HepG2 (cell line): Measurements from ENCODE around the gene CTF1. TPM values are rescaled to one million over a fixed set of nuclear protein-coding genes. Genes with fewer than 3 reads are reported as not detected.

ENCODE experiments used
- AGO2 ChIP-seq: fragments of 200-400 bp; formaldehyde crosslinking; optimal IDR thresholded peaks from 2 replicates; pipeline ENCODE3; 2017; ENCODE audit warnings: mild to moderate bottlenecking, low read depth, low read length, moderate library complexity
- BHLHE40 ChIP-seq: IDR thresholded peaks from 2 replicates; pipeline ENCODE4 v1.6.1; 2011; ENCODE audit warnings: low read length, improper control_type of control experiment
- CREB1 ChIP-seq, 2 experiments: fragments of 450-650 bp in 1 of 2; IDR thresholded peaks; 2 replicates each; pipeline ENCODE4 v1.6.1; 2016 to 2017; ENCODE audit warnings: control low read depth in 1 of 2, mild to moderate bottlenecking in 1 of 2, missing compliant biosample characterization in 1 of 2, missing genetic modification characterization in 1 of 2
- HDAC6 ChIP-seq: fragments of 200-600 bp; sonication (generic); IDR thresholded peaks from 2 replicates; pipeline ENCODE4 v1.7.0; 2017; ENCODE audit warnings: mild to moderate bottlenecking, antibody characterized with exemption, low read length, low read depth
- ISX ChIP-seq: sonication (generic); formaldehyde crosslinking; conservative IDR thresholded peaks from 2 replicates; pipeline ENCODE4 v1.5.0; 2020; ENCODE audit warnings: missing genetic modification reagents
- KDM2A ChIP-seq: sonication (generic); formaldehyde crosslinking; IDR thresholded peaks from 2 replicates; pipeline ENCODE4 v1.4.0; 2020; ENCODE audit warnings: low read depth, missing genetic modification reagents, borderline replicate concordance
- NR2C2 ChIP-seq: sonication (generic); formaldehyde crosslinking; IDR thresholded peaks from 2 replicates; pipeline ENCODE4 v1.4.0; 2020; ENCODE audit warnings: missing genetic modification reagents, mild to moderate bottlenecking, moderate library complexity, borderline replicate concordance
- POLR2AphosphoS5 ChIP-seq: IDR thresholded peaks from 2 replicates; pipeline ENCODE4 v1.6.1; 2012; ENCODE audit warnings: low read depth, low read length
- SCMH1 ChIP-seq: sonication (generic); formaldehyde crosslinking; IDR thresholded peaks from 2 replicates; pipeline ENCODE4 v1.9.0; 2021; ENCODE audit warnings: missing genetic modification reagents, mild to moderate bottlenecking, borderline replicate concordance
- TAF1 ChIP-seq: sonication (generic); formaldehyde crosslinking; IDR thresholded peaks from 2 replicates; pipeline ENCODE4 v1.4.0; 2020; ENCODE audit warnings: missing genetic modification reagents
- ZMYM3 ChIP-seq: sonication (generic); formaldehyde crosslinking; IDR thresholded peaks from 2 replicates; pipeline ENCODE4 v1.5.1; 2020; ENCODE audit warnings: mild to moderate bottlenecking, missing genetic modification reagents
- ZNF136 ChIP-seq: sonication (generic); formaldehyde crosslinking; IDR thresholded peaks from 2 replicates; pipeline ENCODE4 v1.8.1; 2022; ENCODE audit warnings: low read depth, mild to moderate bottlenecking, moderate library complexity, missing genetic modification reagents
- ZNF260 ChIP-seq: sonication (generic); formaldehyde crosslinking; IDR thresholded peaks from 2 replicates; pipeline ENCODE4 v1.4.0; 2020; ENCODE audit warnings: missing genetic modification reagents, low read depth, mild to moderate bottlenecking, borderline replicate concordance
- ZNF670 ChIP-seq: sonication (generic); formaldehyde crosslinking; IDR thresholded peaks from 2 replicates; pipeline ENCODE4 v1.8.0; 2022; ENCODE audit warnings: mild to moderate bottlenecking, missing genetic modification reagents, borderline replicate concordance
- polyA plus RNA-seq, 8 experiments: library from polyadenylated mRNA; depleted of rRNA in 3 of 8; stranded (reverse) in 7 of 8; unstranded in 1 of 8; fragments of >200 nt; fragmentation: Illumina TruSeq in 4 of 8; extraction: Trizol in 4 of 8; gene quantifications; 2 replicates each; pipeline versions ENCODE4 v1.2.1 to v1.2.3, GENCODE V29; 2011 to 2016; ENCODE audit warnings: low read depth in 4 of 8, missing spikeins in 1 of 8, mixed read lengths in 1 of 8; ENCODE audit not compliant: insufficient read depth in 1 of 8
- total RNA-seq, 5 experiments: library from RNA; depleted of rRNA; stranded (reverse); fragments of >200 nt; fragmentation: Illumina TruSeq; extraction: Trizol; gene quantifications; 2 replicates each; pipeline ENCODE4 v1.2.3, GENCODE V29; 2016; ENCODE audit warnings: low read depth in 1 of 5
- TF ChIP-seq, protein P1 (sequence below): sonication (generic); formaldehyde crosslinking; IDR thresholded peaks from 2 replicates; pipeline ENCODE4 v1.5.1; 2020; ENCODE audit warnings: mild to moderate bottlenecking, missing genetic modification reagents, borderline replicate concordance
- TF ChIP-seq, protein P2 (sequence below): IDR thresholded peaks from 2 replicates; pipeline ENCODE4 v1.6.1; 2012; ENCODE audit warnings: low read depth, low read length, improper control_type of control experiment
- TF ChIP-seq, protein P3 (sequence below): IDR thresholded peaks from 2 replicates; pipeline ENCODE4 v1.6.1; 2016; ENCODE audit warnings: low read depth, borderline replicate concordance
- TF ChIP-seq, protein P4 (sequence below): sonication (generic); formaldehyde crosslinking; IDR thresholded peaks from 2 replicates; pipeline ENCODE4 v1.5.1; 2020; ENCODE audit warnings: mild to moderate bottlenecking, moderate library complexity, missing genetic modification reagents
- TF ChIP-seq, protein P5 (sequence below), 2 experiments: sonication (generic) in 1 of 2; formaldehyde crosslinking in 1 of 2; IDR thresholded peaks; 2 replicates each; pipeline versions ENCODE4 v1.4.0 to v1.6.1; 2016 to 2020; ENCODE audit warnings: borderline replicate concordance in 1 of 2, low read depth in 1 of 2, mild to moderate bottlenecking in 1 of 2, missing genetic modification reagents in 1 of 2

Gene CTF1
- total and polyA plus RNA-seq, 2 of the 13 experiments (the other 11 are each of a cell fraction or from before 2014, with no cell fraction given) = 0.13 to 1.8 TPM

DNA sequence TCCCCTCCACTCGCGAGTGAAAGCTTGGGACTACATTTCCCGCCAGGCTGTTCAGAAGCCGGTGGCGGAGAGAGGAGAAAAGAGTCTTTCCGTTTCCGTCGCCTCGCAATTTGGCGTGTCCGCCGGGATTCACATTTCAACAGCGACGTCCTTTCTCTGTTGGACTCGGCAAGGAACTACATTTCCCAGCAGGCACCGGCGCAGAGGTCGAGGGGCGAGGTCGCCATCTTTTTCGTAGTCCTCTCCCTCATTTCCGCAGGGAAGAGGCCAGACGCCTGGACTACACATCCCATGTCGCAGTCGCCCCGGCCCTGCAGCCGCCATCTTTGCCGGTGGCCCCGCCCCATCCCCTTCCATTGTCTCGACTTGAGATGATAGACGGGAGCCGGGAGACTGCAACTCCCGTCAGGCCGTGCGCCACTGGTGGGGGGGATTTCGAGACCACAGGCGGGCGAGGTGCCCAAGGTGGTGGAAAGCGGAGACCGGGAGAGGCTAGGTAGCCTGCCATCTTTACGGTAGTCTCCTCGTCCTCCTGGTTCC is 26.1 kb downstream of the CTF1 start (continued):
- TF ChIP-seq, protein P1, sequence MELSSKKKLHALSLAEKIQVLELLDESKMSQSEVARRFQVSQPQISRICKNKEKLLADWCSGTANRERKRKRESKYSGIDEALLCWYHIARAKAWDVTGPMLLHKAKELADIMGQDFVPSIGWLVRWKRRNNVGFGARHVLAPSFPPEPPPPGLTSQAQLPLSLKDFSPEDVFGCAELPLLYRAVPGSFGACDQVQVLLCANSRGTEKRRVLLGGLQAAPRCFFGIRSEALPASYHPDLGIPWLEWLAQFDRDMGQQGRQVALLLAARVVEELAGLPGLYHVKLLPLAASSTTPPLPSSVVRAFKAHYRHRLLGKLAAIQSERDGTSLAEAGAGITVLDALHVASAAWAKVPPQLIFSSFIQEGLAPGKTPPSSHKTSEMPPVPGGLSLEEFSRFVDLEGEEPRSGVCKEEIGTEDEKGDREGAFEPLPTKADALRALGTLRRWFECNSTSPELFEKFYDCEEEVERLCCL (CRISPR knock-in tag) = 0 out of 2 replicates have a peak, but pooled peaks have one; percentile 41
- TF ChIP-seq POLR2AphosphoS5 = no peak; the same call in 1 of the 2 replicates
- TF ChIP-seq NR2C2 (CRISPR knock-in tag) = peak; percentile 99
- TF ChIP-seq ZNF670 (CRISPR knock-in tag) = peak; percentile 90; the same call in 1 of the 2 replicates
- TF ChIP-seq, protein P2, sequence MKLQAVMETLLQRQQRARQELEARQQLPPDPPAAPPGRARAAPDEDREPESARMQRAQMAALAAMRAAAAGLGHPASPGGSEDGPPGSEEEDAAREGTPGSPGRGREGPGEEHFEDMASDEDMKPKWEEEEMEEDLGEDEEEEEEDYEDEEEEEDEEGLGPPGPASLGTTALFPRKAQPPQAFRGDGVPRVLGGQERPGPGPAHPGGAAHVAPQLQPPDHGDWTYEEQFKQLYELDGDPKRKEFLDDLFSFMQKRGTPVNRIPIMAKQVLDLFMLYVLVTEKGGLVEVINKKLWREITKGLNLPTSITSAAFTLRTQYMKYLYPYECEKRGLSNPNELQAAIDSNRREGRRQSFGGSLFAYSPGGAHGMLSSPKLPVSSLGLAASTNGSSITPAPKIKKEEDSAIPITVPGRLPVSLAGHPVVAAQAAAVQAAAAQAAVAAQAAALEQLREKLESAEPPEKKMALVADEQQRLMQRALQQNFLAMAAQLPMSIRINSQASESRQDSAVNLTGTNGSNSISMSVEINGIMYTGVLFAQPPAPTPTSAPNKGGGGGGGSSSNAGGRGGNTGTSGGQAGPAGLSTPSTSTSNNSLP = no peak
- no peak for TF ChIP-seq AGO2
- TF ChIP-seq ZNF136 (CRISPR knock-in tag) = no peak
- TF ChIP-seq, protein P3, sequence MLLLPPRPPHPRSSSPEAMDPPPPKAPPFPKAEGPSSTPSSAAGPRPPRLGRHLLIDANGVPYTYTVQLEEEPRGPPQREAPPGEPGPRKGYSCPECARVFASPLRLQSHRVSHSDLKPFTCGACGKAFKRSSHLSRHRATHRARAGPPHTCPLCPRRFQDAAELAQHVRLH (CRISPR knock-in tag) = 0 out of 2 replicates have a peak, but pooled peaks have one; percentile 13
- no peak for TF ChIP-seq HDAC6
- TF ChIP-seq, protein P4, sequence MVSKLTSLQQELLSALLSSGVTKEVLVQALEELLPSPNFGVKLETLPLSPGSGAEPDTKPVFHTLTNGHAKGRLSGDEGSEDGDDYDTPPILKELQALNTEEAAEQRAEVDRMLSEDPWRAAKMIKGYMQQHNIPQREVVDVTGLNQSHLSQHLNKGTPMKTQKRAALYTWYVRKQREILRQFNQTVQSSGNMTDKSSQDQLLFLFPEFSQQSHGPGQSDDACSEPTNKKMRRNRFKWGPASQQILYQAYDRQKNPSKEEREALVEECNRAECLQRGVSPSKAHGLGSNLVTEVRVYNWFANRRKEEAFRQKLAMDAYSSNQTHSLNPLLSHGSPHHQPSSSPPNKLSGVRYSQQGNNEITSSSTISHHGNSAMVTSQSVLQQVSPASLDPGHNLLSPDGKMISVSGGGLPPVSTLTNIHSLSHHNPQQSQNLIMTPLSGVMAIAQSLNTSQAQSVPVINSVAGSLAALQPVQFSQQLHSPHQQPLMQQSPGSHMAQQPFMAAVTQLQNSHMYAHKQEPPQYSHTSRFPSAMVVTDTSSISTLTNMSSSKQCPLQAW (CRISPR knock-in tag) = peak; percentile 67
- TF ChIP-seq, protein P5, sequence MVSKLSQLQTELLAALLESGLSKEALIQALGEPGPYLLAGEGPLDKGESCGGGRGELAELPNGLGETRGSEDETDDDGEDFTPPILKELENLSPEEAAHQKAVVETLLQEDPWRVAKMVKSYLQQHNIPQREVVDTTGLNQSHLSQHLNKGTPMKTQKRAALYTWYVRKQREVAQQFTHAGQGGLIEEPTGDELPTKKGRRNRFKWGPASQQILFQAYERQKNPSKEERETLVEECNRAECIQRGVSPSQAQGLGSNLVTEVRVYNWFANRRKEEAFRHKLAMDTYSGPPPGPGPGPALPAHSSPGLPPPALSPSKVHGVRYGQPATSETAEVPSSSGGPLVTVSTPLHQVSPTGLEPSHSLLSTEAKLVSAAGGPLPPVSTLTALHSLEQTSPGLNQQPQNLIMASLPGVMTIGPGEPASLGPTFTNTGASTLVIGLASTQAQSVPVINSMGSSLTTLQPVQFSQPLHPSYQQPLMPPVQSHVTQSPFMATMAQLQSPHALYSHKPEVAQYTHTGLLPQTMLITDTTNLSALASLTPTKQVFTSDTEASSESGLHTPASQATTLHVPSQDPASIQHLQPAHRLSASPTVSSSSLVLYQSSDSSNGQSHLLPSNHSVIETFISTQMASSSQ (IDR thresholded peaks at IDR 0.05; ENCODE audit: low read depth) = no peak; the same call in 1 of the 2 replicates
- TF ChIP-seq, protein P5 (CRISPR knock-in tag; IDR thresholded peaks at IDR 0.05; ENCODE audit: borderline replicate concordance) = peak; percentile 14; the same call in 1 of the 2 replicates
- no peak for TF ChIP-seq ZNF260
- TF ChIP-seq KDM2A = no peak
- TF ChIP-seq BHLHE40 = no peak; the same call in 1 of the 2 replicates
- no peak for TF ChIP-seq ZMYM3 (CRISPR knock-in tag)
- TF ChIP-seq SCMH1 (CRISPR knock-in tag) = no peak
- TF ChIP-seq CREB1 (IDR thresholded peaks at IDR 0.05) = peak; percentile 93
- TF ChIP-seq CREB1 (CRISPR knock-in tag; IDR thresholded peaks at IDR 0.05) = peak; percentile 98
- TF ChIP-seq ISX (CRISPR knock-in tag) = no peak
- no peak; the same call in 1 of the 2 replicates for TF ChIP-seq TAF1 (CRISPR knock-in tag)
